Psoas muscle (tissue), 8 donors: ENCODE measurements around the gene PKNOX2. TPM values are rescaled to one million over a fixed set of nuclear protein-coding genes. Genes with fewer than 3 reads are reported as not detected.

ENCODE experiments used
- ATAC-seq, 4 donors: fragments of 200-7000 bp; cut with Tn5 transposase; one replicate each; pipeline ENCODE4 v1.9.1; 2020; ENCODE audit warnings: moderate library complexity in 3 of 4, mild to moderate bottlenecking in 2 of 4
- DNase-seq, 2 donors: peaks; one replicate each; pipeline ENCODE4 v3.0.0-alpha.2; 2020
- H3K27ac ChIP-seq: fragments of 200-600 bp; one replicate; pipeline ENCODE4 v1.8.0; 2022
- H3K27me3 ChIP-seq, 3 donors: fragments of 200-600 bp in 1 of 3; one replicate each; pipeline versions ENCODE4 v1.6.1 to v1.8.0; 2013 to 2022; ENCODE audit warnings: low read length in 2 of 3, mild to moderate bottlenecking in 2 of 3, moderate library complexity in 1 of 3; ENCODE audit not compliant: insufficient read depth in 3 of 3
- H3K36me3 ChIP-seq, 2 donors: fragments of 200-600 bp in 1 of 2; one replicate each; pipeline versions ENCODE4 v1.6.1 to v1.8.0; 2013 to 2022; ENCODE audit warnings: low read depth in 1 of 2, mild to moderate bottlenecking in 1 of 2, moderate library complexity in 1 of 2; ENCODE audit not compliant: insufficient read depth in 1 of 2
- H3K4me1 ChIP-seq: fragments of 200-600 bp; one replicate; pipeline ENCODE4 v1.8.0; 2022
- H3K4me3 ChIP-seq: fragments of 200-600 bp; one replicate; pipeline ENCODE4 v1.8.0; 2022; ENCODE audit warnings: mild to moderate bottlenecking
- H3K9me3 ChIP-seq: fragments of 200-600 bp; one replicate; pipeline ENCODE4 v1.8.0; 2022
- WGBS, 3 donors: extraction: QIAGEN DNeasy Blood & Tissue Kit; methylation state at CpG; one replicate each; pipeline versions ENCODE4 v1.1.6 to v1.1.7; 2013; 5-methylcytosine and 5-hydroxymethylcytosine counted together
- intact Hi-C, 2 donors: fragments of 100-400 bp; cut with DNase I; formaldehyde crosslinking; loops; one replicate each; pipeline versions ENCODE4 v1.11.0 to v1.14.2; 2022
- polyA plus RNA-seq, 3 donors: library from polyadenylated mRNA; stranded (reverse); fragments of 200-250 nt; gene quantifications; one replicate each; pipeline ENCODE4 v1.2.3, GENCODE V29; 2013
- total RNA-seq, 4 donors: library from RNA; stranded (reverse); fragmentation: NEBNext Ultra II Directional in 2 of 4; extraction: Animal tissue kit (Norgen Biotek cat#: 25700) in 2 of 4; gene quantifications; one replicate each; pipeline versions ENCODE4 v1.2.1 to v1.2.4, GENCODE V29; 2021 to 2023
- TF ChIP-seq, protein P1 (sequence below): fragments of 200-600 bp; IDR thresholded peaks from one replicate; pipeline ENCODE4 v1.8.0; 2022; ENCODE audit warnings: antibody characterized with exemption
- donor health status: healthy with polysubstance abuse.
- donor health status: DM: no; HTN: no; CAD: no; lungs with moderate emphysema.
- donor health status: Bipolar disorder and iron deficiency.
- donor health status: healthy.
- donor health status: DM: yes; HTN: yes; CAD: no.
- donor health status: DM: no; HTN: no; CAD: no.
- donor health status: DM: no; HTN: no; CAD: no.
- donor health status: DM: yes; HTN: yes; CAD: no.

PKNOX2 gene
- total and polyA plus RNA-seq, 7 donors, result 1.8 to 30.5 (median 14.5) TPM

DNA sequence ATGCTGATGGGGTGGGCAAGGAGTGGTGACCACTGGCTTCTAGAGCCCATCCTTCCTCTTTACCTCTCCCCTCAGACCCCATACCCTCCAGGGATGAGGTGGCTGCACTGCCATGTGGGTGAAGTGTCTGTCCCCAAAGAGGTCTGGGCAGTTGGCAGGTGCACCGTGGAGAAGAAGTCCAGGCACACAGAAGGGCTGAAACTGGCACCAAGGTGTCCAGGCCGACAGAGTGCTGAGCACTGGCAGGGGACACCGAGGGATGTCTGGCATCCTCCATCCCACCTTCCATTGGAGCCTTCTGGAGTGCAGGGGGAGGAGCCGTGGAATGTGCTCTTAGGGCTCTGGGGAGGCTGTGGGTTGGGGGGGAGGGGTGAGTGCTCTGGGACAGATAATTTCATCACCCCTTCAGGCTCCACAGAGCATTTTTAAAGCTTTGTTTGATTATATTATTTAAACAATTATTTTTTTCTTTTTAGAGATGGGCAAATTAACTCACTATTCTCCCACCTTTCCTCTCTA, 37.9 kb downstream of the PKNOX2 start:
- Histone ChIP-seq H3K4me3 (no peak overlapping the region), H3K27me3 (no peaks in the 10 kb centered on the region), H3K36me3 (no peaks in the 10 kb centered on the region), H3K9me3 (no peaks in the 10 kb centered on the region), H3K27ac (no peak overlapping the region), H3K4me1 (peaks cover 16% of the 10 kb centered on the region)
- DNase-seq (no peak), ATAC-seq (peak in 1 of 4 donors; percentile 19)
- intact Hi-C loops, result no loop called here
- 44 to 53% (median 47%) methylated on average over 4 of the region's 4 CpGs for WGBS, 3 donors
- TF ChIP-seq, protein P1, sequence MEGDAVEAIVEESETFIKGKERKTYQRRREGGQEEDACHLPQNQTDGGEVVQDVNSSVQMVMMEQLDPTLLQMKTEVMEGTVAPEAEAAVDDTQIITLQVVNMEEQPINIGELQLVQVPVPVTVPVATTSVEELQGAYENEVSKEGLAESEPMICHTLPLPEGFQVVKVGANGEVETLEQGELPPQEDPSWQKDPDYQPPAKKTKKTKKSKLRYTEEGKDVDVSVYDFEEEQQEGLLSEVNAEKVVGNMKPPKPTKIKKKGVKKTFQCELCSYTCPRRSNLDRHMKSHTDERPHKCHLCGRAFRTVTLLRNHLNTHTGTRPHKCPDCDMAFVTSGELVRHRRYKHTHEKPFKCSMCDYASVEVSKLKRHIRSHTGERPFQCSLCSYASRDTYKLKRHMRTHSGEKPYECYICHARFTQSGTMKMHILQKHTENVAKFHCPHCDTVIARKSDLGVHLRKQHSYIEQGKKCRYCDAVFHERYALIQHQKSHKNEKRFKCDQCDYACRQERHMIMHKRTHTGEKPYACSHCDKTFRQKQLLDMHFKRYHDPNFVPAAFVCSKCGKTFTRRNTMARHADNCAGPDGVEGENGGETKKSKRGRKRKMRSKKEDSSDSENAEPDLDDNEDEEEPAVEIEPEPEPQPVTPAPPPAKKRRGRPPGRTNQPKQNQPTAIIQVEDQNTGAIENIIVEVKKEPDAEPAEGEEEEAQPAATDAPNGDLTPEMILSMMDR, result no peak

DNA sequence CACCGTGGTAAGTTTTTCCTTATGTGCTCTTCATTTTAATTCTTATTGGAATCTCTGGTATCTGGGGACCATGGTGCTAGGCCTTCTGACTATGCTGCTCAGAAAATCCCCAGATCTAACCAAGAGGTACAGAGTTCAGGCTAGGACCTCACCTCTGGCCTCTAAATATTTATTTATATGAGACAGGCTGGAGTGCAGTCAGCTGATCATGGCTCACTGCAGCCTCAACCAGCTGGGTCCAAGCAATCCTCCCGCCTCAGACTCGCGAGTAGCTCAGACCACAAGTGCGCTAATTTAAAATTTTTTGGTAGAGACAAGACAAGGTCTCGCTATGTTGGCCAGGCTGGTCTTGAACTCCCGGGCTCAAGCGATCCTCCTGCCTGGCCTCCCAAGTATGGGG, 38.4 kb downstream of the PKNOX2 start:
- intact Hi-C loops, result no loop called here
- H3K4me1 ChIP-seq, result peaks cover 16% of the 10 kb centered on the region
- no peaks in the 10 kb centered on the region for H3K27me3 ChIP-seq
- 92 to 94% (median 93%) methylated on average over 8 of the region's 8 CpGs for WGBS, 3 donors
- H3K27ac ChIP-seq, result no peak overlapping the region
- DNase-seq, result no peak
- TF ChIP-seq, protein P1, result no peak
- no peak for ATAC-seq
- no peaks in the 10 kb centered on the region for H3K9me3 ChIP-seq
- no peaks in the 10 kb centered on the region for H3K36me3 ChIP-seq
- H3K4me3 ChIP-seq, result no peak overlapping the region

DNA sequence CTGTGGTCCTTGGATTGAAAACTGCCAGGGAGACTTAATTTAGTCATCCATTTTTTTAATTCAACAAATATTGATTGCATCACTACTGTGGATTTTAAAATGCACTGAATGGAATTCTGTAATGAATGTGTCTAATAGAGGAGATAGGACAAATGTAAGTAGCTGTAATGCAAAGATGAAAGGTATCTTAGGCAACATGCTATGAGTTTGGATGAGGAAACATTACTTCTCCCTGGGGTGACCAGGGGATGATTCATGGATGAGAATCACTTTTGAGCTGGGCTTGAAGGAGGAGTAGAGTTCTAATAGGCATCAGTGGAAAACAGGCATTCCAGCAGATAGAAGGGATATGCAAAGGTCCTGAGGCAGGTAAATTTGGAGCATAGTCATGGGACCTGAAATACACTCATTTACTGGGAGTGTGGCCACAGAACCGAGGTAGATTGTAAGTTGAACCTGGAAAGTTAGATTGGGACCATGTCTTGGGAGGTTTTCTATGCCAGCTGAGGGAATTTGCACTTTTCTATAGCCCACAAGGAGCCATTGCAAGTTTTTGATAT, 43.4 kb downstream of the PKNOX2 start:
- 0% methylated on average over 1 of the region's 1 CpG for WGBS, 3 donors
- H3K27ac ChIP-seq, result no peak overlapping the region
- H3K4me3 ChIP-seq, result no peak overlapping the region
- peaks cover 0 to 3% (median 0%) of the 10 kb centered on the region in 3 donors for H3K27me3 ChIP-seq
- intact Hi-C loops, result no loop called here
- no peaks in the 10 kb centered on the region for H3K9me3 ChIP-seq
- no peak for ATAC-seq
- peaks cover 11% of the 10 kb centered on the region for H3K4me1 ChIP-seq
- no peak for DNase-seq
- no peaks in the 10 kb centered on the region for H3K36me3 ChIP-seq
- TF ChIP-seq, protein P1, result no peak

DNA sequence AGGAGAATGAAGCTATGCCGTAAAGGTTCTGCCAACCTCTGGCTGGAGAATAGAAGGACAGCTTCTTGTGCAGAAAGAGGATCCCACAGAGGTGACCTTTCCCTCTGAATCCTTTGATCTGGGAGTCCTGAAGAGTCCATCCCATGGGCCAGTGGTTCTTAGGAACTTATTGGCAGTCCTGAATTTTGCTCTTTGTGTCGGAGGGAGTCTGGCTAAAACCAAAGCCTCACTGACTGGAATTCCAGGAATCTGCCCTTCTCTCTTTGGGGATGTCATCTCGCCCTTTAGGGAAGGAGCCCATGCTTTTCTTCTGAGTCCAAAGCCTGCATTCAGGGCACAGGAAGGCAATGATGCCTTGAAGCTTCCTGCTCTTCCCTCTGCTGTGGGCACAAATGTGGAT, 45.5 kb downstream of the PKNOX2 start:
- Histone ChIP-seq H3K4me3 (no peak overlapping the region), H3K27ac (no peak overlapping the region), H3K36me3 (no peaks in the 10 kb centered on the region), H3K27me3 (peaks cover 0 to 3% (median 0%) of the 10 kb centered on the region in 3 donors), H3K4me1 (peaks cover 19% of the 10 kb centered on the region), H3K9me3 (no peaks in the 10 kb centered on the region)
- WGBS, 3 donors, result 53 to 66% (median 61%) methylated on average over 3 of the region's 3 CpGs
- DNase-seq (no peak), ATAC-seq (no peak)
- intact Hi-C loops, result loop anchor here (5.0 kb wide), 2 partner anchors 38 to 192 kb away; no protein-coding TSS in a partner anchor
- TF ChIP-seq, protein P1, result no peak
